ENCODE results near the gene TMPRSS9.

The TMPRSS9 gene

GRCh38 chr19:2333027-2333806 lies 26.8 kb upstream of the TMPRSS9 start:
- FAIRE-seq (no peak), DNase-seq (ENCODE audit: insufficient read length, low spot score) (no peak)
- TF ChIP-seq POLR2A (IDR thresholded peaks at IDR 0.05; ENCODE audit: low read depth, low read length) = no peak

- no peak for FAIRE-seq
- no peak for DNase-seq (ENCODE audit: insufficient read length, low spot score)
- TF ChIP-seq POLR2A (IDR thresholded peaks at IDR 0.05; ENCODE audit: low read depth, low read length) = no peak
These were observed 26.3 kb upstream of the TMPRSS9 start for GRCh38 chr19:2333807-2334211.

GRCh38 chr19:2334426-2334825 lies 25.6 kb upstream of the TMPRSS9 start:
- TF ChIP-seq POLR2A (IDR thresholded peaks at IDR 0.05; ENCODE audit: low read depth, low read length) = no peak
- DNase-seq (ENCODE audit: insufficient read length, low spot score) = no peak
- FAIRE-seq = no peak

- DNase-seq (ENCODE audit: insufficient read length, low spot score) (no peak), FAIRE-seq (no peak)
- no peak for TF ChIP-seq POLR2A (IDR thresholded peaks at IDR 0.05; ENCODE audit: low read depth, low read length)
These were observed 24.8 kb upstream of the TMPRSS9 start for GRCh38 chr19:2334986-2335846.

- FAIRE-seq = no peak
- no peak for TF ChIP-seq POLR2A (IDR thresholded peaks at IDR 0.05; ENCODE audit: low read depth, low read length)
These were observed 24.2 kb upstream of the TMPRSS9 start for GRCh38 chr19:2335848-2336247.

GRCh38 chr19:2336528-2337328 lies 23.3 kb upstream of the TMPRSS9 start:
- FAIRE-seq (no peak), DNase-seq (ENCODE audit: insufficient read length, low spot score) (no peak)
- TF ChIP-seq POLR2A (IDR thresholded peaks at IDR 0.05; ENCODE audit: low read depth, low read length) = no peak

More at GRCh38 chr19:2335848-2336247, 24.2 kb upstream of the TMPRSS9 start:
- no peak for DNase-seq (ENCODE audit: insufficient read length, low spot score)

- FAIRE-seq = no peak
- no peak for DNase-seq (ENCODE audit: insufficient read length, low spot score)
- TF ChIP-seq POLR2A (IDR thresholded peaks at IDR 0.05; ENCODE audit: low read depth, low read length) = no peak
These were observed 22.7 kb upstream of the TMPRSS9 start for GRCh38 chr19:2337329-2337707.

GRCh38 chr19:2338055-2338615 lies 21.9 kb upstream of the TMPRSS9 start:
- no peak for FAIRE-seq
- no peak for DNase-seq (ENCODE audit: insufficient read length, low spot score)
- TF ChIP-seq POLR2A (IDR thresholded peaks at IDR 0.05; ENCODE audit: low read depth, low read length) = no peak

GRCh38 chr19:2338751-2339643 lies 21.1 kb upstream of the TMPRSS9 start:
- TF ChIP-seq POLR2A (IDR thresholded peaks at IDR 0.05; ENCODE audit: low read depth, low read length) = no peak

GRCh38 chr19:2339644-2340310 lies 20.3 kb upstream of the TMPRSS9 start:
- TF ChIP-seq POLR2A (IDR thresholded peaks at IDR 0.05; ENCODE audit: low read depth, low read length) = no peak
- FAIRE-seq = no peak
- no peak for DNase-seq (ENCODE audit: insufficient read length, low spot score)

More at GRCh38 chr19:2338751-2339643, 21.1 kb upstream of the TMPRSS9 start:
- no peak for FAIRE-seq
- DNase-seq (ENCODE audit: insufficient read length, low spot score) = no peak

GRCh38 chr19:2340496-2341243 lies 19.4 kb upstream of the TMPRSS9 start:
- TF ChIP-seq POLR2A (IDR thresholded peaks at IDR 0.05; ENCODE audit: low read depth, low read length) = no peak
- no peak for DNase-seq (ENCODE audit: insufficient read length, low spot score)
- no peak for FAIRE-seq

Measured in H54 (cell line).